ENCODE results near the gene ZNF766.

ZNF766 gene

GRCh38 chr19:52307275-52307674 is 37.9 kb downstream of the ZNF766 start:
- no peak for TF ChIP-seq GATA3 (IDR thresholded peaks at IDR 0.05; ENCODE audit: low read depth, low read length)
- TF ChIP-seq GATA2 (IDR thresholded peaks at IDR 0.05; ENCODE audit: low read depth, low read length), result no peak

GRCh38 chr19:52322429-52322828 is 53.0 kb downstream of the ZNF766 start:
- no peak for TF ChIP-seq GATA2 (IDR thresholded peaks at IDR 0.05; ENCODE audit: low read depth, low read length)
- TF ChIP-seq GATA3 (IDR thresholded peaks at IDR 0.05; ENCODE audit: low read depth, low read length), result no peak

- no peak for TF ChIP-seq GATA3 (IDR thresholded peaks at IDR 0.05; ENCODE audit: low read depth, low read length)
- no peak for TF ChIP-seq GATA2 (IDR thresholded peaks at IDR 0.05; ENCODE audit: low read depth, low read length)
These were observed 62.4 kb downstream of the ZNF766 start for GRCh38 chr19:52331757-52332156.

- TF ChIP-seq GATA2 (IDR thresholded peaks at IDR 0.05; ENCODE audit: low read depth, low read length), result no peak
- TF ChIP-seq GATA3 (IDR thresholded peaks at IDR 0.05; ENCODE audit: low read depth, low read length), result no peak
These were observed 66.4 kb downstream of the ZNF766 start for GRCh38 chr19:52335768-52336116.

GRCh38 chr19:52336117-52336790 is 66.9 kb downstream of the ZNF766 start, which contains the start of gene ZNF610:
TSS of gene ZNF610 (plus strand) at chr19:52336243. CDS start at chr19:52349173, 12,930 bp downstream.
- TF ChIP-seq GATA3 (IDR thresholded peaks at IDR 0.05; ENCODE audit: low read depth, low read length) (no peak), GATA2 (IDR thresholded peaks at IDR 0.05; ENCODE audit: low read depth, low read length) (peak; percentile 40; the same call in 1 of the 2 replicates)

- TF ChIP-seq GATA2 (IDR thresholded peaks at IDR 0.05; ENCODE audit: low read depth, low read length), result no peak
- TF ChIP-seq GATA3 (IDR thresholded peaks at IDR 0.05; ENCODE audit: low read depth, low read length), result no peak
These were observed 67.5 kb downstream of the ZNF766 start for GRCh38 chr19:52336791-52337381.

GRCh38 chr19:52343548-52343947 is 74.2 kb downstream of the ZNF766 start:
- TF ChIP-seq GATA2 (IDR thresholded peaks at IDR 0.05; ENCODE audit: low read depth, low read length), result no peak
- no peak for TF ChIP-seq GATA3 (IDR thresholded peaks at IDR 0.05; ENCODE audit: low read depth, low read length)

GRCh38 chr19:52345162-52345561 is 75.8 kb downstream of the ZNF766 start:
- TF ChIP-seq GATA3 (IDR thresholded peaks at IDR 0.05; ENCODE audit: low read depth, low read length) (no peak), GATA2 (IDR thresholded peaks at IDR 0.05; ENCODE audit: low read depth, low read length) (no peak)
